GM19438 (cell line): ENCODE measurements around the gene MSH6.

Source experiments
- ATAC-seq: cut with Tn5 transposase; IDR thresholded peaks from one replicate; pipeline ENCODE4 v1.9.1; 2021; ENCODE audit warnings: low read depth; ENCODE audit not compliant: unreplicated experiment

MSH6 gene

DNA sequence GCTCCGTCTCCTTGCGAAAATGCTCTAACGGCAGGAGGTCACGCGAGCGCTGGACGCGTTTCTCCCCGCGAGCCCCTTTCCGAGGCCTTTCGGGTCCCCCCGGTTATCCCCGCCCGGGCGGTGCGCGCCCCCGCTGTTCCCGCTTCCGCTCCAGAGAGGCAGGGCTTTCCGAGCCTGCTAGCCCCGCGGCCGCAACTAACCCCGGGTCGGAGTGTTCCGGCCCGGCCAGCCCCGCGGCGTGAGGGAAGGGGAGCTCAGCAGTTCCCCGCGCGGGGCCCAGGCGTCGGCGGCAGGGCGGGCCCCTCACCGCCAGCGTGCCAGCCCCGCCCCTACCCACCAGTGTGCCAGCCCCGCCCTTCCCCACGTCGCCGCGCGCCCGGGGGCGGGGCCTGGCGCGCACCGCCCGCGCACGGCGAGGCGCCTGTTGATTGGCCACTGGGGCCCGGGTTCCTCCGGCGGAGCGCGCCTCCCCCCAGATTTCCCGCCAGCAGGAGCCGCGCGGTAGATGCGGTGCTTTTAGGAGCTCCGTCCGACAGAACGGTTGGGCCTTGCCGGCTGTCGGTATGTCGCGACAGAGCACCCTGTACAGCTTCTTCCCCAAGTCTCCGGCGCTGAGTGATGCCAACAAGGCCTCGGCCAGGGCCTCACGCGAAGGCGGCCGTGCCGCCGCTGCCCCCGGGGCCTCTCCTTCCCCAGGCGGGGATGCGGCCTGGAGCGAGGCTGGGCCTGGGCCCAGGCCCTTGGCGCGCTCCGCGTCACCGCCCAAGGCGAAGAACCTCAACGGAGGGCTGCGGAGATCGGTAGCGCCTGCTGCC, at the start of gene MSH6:
MSH6 (plus strand) TSS at position 475 of the 815 bp plus-strand sequence; CDS start at position 564, 89 bp downstream.
- ATAC-seq = peak; percentile 76

DNA sequence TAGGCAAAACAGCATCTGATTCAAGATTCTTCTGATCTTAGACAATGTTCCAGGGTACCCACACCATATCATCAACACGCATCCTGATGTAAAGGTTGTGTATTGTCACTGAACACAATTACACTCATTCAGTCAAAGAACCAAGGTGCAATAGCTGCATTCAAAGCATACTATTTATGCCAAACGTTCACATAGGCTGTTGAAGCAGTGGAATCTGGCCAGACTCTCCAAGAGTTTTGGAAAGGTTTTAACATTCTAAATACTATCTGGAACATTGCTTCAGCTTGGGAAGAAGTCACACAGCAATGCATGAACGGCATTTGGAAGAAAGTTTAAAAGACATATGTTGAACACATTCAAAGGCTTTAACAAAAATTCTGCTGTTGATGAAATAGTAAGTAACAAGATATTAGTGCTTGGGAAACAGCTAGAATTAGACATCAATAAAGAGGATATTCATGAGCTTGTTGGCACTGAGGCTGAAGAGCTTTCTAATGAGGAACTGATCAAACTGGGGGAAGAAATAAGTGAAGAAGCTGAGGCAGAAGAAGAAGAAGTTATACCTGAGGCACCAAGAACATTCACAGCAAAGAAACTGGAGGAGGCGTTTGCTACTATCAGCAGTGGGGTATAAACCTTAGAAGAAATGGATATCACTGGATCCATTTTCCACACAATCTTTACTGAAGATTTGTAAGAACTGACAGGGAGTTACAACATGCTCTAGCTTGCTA, 47.6 kb upstream of the MSH6 start:
- no peak for ATAC-seq

GRCh38 chr2:47735912-47736311, 47.0 kb upstream of the MSH6 start:
- no peak for ATAC-seq

- no peak for ATAC-seq
Observed at GRCh38 chr2:47737191-47737975, 45.6 kb upstream of the MSH6 start.

DNA sequence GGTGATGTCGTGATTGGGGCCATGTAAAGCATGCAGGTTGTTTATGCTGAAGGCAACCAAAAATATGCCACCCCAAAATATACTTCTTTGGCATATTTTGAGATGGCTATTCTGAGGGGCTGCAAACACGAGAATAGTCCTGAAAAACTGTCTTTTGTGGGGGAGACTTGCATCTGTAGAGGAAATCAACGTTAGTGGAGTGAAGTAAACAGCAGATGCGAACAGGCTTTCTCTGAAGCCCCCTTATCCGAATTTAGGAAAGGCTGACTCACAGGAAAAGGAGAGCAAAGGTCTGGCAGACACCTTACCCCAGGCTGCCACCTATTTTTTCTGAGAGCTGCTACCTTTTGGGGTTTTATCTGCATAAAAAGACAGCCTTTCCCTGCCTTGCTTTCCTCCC, 44.6 kb upstream of the MSH6 start:
- no peak for ATAC-seq

- ATAC-seq = no peak
Observed at GRCh38 chr2:47741101-47741500, 41.8 kb upstream of the MSH6 start.

- no peak for ATAC-seq
Observed at GRCh38 chr2:47741637-47742036, 41.3 kb upstream of the MSH6 start.

GRCh38 chr2:47744074-47744473, 38.9 kb upstream of the MSH6 start:
- ATAC-seq = no peak

DNA sequence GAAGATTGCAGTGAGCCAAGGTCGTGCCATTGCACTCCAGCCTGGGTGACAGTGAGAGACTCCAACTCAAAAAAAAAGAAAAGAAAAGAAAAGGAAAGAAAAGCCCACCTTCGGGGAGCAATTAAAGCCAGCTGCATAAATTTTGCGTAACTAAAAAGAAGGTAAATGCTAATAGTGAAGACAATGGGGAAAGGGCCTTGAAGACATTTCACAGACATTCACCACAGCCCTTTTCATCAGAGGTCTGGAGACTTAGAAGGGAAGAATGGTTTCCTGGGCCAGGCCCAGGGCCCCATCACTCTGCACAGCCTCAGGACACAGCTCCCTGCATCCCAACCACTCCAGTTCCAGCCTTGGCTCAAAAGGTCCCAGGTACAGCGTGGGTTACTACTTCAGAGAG, 35.1 kb upstream of the MSH6 start:
- no peak for ATAC-seq

GRCh38 chr2:47751856-47752414, 31.0 kb upstream of the MSH6 start:
- ATAC-seq = peak; percentile 44

DNA sequence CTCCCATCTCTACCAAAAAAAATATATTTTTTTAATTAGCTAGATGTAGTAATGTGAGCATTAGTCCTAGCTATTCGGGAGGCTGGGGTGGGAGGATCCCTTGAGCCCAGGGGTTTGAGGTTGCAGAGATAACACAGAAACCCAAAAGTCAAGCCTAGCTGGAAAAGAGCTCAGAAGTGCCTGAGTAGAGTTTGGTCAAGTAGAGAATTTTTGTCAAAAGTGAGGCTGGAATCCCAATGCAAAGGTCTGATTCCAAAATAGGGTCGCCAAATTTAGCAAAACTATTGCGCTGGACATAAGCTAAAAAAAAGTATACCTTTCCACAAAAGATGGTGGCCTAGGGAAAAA, 15.5 kb upstream of the MSH6 start:
- no peak for ATAC-seq

- ATAC-seq = no peak
Observed at GRCh38 chr2:47767880-47768609, 14.9 kb upstream of the MSH6 start.

- ATAC-seq = no peak
Observed at GRCh38 chr2:47769318-47769717, 13.6 kb upstream of the MSH6 start.

- ATAC-seq = no peak
Observed at GRCh38 chr2:47771211-47771610, 11.7 kb upstream of the MSH6 start.

GRCh38 chr2:47772343-47772742, 10.6 kb upstream of the MSH6 start:
- no peak for ATAC-seq

GRCh38 chr2:47774567-47774966, 8.4 kb upstream of the MSH6 start:
- ATAC-seq = no peak

DNA sequence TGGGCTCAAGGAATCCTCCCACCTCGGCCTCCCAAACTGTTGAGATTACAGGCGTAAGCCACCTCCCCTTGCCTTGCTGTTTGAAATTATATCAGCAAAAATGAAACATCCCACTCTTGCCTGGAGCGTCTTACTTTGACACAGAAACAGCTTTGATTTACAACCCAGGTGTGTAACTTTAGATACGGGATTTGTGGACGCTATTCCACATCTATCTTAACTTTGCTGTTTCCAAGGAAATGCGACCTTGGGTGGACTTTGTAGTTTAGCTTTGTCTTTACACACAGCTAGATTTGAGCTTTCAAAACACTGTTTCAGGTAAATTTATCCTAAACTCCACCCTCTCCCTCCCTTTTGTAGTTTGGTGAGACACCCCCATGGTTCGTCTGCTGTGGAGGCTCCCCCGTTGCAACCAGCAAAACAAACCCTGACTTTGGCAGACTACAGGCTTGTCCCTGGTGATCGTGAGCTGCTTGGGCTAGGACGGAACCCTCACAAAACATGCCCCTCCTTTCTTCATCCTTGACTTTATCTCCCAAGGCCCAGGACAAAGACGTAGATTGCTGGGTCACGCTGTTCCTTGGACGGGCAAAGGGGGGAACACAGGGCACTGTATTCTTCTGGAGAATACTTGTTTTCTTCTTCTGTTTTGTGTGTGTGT, 5.5 kb upstream of the MSH6 start:
- ATAC-seq = no peak

DNA sequence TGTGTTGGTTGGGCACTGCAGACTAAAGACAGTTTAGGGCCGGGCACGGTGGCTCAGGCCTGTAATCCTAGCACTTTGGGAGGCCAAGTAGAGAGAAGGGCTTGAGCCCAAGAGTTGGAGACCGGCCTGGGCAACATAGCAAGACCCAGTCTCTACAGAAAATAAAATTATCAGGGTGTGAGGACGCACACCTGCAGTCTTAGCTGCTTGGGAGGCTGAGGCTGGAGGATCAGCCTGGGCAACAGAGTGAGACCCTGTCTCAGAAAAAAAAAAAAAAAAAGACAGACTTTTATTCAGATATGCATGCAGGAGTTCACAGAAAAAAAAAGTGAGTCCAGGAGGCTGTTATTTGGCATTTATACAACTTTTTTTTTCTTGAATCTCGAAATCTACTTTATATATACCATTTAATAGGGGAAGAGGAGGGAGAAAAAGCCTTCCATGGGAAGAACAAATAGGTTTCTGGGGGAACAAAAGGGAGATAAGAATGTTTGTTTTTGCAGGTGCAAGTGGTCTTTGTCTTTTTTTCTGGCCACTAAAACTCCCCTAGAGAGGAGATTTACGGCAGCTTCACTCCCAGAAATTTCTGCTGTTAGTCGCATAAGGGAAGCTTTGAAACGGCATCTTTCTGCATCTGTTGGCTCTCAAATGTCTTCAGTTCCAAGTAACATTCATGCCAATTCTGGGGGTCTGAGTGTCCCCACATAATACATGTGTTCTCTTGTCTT, 4.1 kb upstream of the MSH6 start:
- ATAC-seq = no peak

- no peak for ATAC-seq
Observed at GRCh38 chr2:47779426-47779790, 3.5 kb upstream of the MSH6 start.
